GM19025 (cell line): ENCODE data around the gene E2F1.
A peak's percentile ranks its signal among the peaks of the same experiment; 100 is the strongest.

Source experiments
- ATAC-seq: cut with Tn5 transposase; IDR thresholded peaks from one replicate; pipeline ENCODE4 v1.9.1; 2021; ENCODE audit warnings: mild to moderate bottlenecking, low read depth, moderate library complexity; ENCODE audit not compliant: unreplicated experiment

E2F1 gene

DNA sequence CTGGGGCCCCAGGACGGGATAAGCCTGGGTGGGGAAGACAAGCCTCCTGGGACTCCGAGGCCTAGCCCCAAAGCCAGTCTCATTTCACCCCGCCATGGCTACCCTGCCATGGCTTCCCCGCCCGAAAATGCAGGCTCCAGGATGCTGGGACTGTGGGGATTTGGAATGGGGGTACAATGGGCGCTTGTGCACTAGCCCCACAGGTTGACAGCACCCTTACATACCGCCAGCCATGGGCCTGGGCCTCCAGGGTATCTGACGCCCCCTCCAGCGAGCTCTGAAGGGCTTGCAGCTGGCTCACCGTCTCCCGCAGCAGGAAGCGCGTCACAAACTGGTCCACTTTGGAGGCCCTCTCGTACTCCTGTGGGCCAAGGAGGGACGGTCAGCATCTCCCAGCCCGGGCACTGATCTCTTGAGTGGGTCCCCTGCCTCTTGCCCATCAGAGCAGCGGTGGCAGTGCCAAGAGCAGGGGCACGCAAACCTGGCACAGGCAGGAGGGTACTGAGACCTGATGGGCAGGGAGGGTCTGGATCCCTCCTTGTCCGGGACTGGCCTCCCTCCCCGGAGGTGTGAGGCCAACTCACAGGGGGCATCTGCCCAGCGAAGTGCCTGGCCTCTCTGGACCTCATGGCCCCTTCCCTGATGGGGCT lies 26.0 kb downstream of the E2F1 start:
- no peak for ATAC-seq

DNA sequence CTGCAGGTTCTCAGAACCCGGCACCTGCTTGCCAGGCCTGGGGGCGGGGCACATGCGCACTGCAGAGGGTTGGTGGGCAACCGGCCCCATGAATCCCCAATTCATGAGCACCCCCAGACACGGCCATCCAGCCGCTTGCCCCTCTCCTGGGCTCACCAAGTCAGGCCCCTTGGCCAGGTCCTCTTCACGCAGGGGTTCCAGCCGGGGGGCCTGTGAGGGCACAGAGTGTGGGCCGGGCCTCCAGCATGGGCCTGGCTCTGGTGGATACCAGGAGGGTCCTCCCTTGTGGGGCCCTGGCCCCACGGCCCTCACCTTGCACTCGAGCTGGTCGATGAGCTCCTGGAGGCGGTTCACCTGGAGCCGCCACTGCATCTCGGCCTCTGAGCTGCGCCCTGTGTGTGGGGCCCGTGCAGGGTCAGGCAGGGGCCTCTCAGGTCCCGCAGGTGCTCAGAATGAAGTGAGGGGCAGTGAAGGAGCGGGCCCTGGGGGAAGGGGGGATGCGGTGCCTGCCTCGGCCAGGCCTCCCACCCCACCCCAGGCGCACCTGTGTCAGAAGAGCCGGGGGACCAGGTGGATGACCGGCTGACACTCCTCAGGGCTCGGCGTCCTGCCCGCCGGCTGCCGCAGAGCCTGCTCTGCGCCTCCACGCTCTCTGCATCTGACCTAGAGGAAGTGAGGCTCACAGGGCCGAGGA lies 26.7 kb downstream of the E2F1 start:
- ATAC-seq = no peak

DNA sequence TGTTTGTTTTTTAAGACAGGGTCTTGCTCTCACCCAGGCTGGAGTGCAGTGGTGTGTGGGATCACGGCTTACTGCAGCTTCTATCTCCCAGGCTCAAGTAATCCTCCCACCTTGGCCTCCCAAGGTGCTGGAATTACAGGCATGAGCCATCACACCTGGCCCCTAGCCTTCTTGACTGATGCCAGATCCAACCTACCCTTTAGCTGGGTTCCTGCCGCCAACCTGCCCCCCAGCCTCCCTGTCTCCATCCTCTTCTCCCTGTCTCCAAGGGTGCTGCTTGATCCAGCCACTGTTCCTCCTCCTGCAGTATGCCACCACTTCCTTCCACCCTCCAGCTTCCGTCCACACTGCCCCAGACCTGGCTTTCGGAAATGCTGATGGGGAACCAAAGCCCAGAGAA lies 27.3 kb downstream of the E2F1 start:
- ATAC-seq = no peak

DNA sequence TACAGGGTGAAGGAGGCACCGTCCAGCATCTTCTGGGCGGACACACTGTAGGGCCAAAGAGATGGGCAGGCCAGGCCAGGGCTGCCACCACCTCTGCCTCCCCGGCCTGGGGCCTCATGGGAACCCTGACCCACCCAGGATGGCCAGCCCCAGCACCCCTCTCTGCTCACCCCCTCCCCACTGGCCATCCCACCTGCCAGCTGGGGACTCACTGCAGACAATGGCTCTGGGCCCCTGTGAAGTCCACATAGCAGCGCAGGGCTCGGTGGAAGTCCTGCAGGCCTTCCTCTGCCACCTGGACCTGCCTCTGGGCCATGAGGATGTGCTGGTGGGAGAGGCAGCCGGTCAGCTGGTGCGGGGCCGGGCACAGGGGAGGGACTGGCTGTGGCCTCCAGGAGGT lies 27.7 kb downstream of the E2F1 start:
- no peak for ATAC-seq

DNA sequence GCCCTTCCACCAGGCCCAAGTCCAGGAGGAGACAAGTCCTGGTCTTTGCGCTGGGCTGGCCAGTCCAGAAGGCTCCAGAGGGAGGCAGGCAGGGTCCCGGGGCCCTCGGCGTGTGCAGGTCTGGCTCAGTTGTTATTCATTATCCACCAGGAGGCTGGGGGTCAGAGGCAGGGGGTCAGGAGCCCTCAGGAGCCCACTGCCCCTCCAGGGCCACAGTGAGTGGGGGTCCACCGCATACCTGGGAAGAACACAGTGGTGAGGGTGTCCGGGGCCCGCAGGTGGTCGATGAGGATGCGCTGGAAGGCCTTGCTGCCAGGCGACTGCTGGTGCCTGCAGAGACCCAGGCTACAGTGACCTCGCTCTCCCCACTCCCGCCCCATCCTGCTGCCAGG lies 28.5 kb downstream of the E2F1 start:
- ATAC-seq = no peak

DNA sequence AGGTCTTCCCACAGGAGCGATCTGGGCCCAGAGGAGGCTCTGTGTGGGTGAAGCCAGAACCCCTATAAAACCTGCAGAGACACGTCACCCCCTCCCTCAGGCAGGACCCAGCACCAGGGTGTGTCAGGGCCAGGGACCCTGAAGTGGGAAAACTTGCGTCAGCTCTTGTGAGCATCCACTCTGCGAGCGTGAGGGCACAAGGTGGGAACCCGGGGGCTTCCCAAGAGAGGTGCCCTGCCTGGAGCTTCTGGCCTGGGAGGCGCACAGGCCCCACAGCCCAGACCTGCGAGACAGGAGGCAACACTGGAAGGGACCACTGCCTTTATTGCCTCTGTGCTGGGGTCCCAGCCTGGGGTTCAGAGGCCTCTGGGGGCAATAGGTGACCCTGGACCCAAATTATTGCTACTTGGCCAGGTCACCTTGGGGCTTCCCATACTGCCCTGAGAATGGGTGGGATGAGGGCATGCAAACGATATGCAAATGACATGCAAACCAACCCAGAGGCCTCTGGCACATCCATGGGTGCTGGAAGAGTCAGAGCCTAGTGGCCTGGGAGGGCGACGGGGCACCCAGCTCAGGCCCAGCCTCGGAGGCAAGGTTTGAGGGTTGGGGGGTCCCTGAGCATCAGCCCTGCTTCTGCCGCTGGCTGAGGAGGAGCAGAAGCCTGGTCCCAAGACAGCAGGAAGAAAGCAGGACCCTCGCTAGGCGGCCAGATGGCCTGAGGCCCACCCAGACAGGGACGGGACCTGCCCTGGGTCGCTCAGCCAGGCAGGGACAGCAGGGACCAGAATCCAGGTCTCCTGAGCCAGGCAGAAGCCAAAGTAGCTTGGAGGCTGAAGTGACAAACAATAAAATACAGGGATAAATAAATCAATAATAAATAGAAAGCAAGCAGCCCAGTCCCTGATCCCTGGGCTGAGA lies 29.1 kb downstream of the E2F1 start:
- no peak for ATAC-seq

DNA sequence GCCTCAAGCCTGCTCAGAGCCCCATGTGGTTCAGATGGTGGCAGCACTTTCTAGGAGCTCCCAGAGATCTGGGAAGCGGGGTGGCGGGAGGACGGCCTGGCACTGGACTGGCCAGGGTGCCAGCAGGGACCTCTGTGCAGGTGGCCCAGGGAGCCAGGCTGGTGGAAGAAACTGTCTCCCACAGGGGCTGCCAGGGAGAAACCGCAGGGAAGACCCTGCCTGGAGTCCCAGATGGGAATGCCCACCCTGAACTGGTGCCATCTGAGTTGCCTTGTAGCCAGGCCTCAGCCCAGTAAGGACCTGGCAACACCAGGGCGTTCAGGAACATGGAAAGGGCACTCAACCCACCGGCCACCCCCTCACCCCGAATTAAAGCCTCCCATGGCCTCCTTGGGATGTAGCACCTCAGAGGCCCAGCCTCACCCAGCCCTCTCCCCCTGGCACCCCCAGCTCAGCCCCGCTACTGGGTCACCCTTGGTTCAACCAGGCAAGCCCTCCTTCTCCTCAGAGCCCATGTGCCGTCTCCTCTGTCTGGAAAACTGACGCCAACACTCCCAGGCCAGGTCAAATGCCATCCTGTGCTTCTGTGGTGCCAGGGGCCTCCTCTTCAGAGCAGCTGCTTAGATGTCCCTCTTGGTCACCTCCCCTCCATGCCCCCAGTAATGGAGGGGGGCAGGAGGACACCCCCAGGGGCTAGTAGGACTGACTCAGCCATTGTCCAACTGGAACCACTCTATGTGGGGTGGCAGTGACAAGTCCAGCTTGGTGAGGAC lies 30.0 kb downstream of the E2F1 start:
- no peak for ATAC-seq

DNA sequence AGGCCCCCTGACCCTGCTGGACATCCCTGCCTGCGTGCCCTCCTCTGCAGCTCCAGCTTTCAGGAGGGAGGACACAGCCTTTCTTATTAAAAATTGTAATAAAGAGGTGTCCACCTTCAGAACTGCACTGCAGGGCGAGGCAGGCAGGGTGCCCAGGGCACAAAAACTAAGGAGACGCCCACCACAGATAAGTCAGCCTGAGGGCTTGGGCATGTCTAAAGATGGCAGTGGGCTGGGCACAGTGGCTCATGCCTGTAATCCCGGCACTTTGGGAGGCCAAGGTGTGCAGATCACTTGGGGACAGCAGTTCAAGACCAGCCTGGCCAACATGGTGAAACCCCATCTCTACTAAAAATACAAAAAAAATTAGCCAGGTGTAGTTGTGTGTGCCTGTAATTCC lies 31.0 kb downstream of the E2F1 start:
- ATAC-seq = no peak

DNA sequence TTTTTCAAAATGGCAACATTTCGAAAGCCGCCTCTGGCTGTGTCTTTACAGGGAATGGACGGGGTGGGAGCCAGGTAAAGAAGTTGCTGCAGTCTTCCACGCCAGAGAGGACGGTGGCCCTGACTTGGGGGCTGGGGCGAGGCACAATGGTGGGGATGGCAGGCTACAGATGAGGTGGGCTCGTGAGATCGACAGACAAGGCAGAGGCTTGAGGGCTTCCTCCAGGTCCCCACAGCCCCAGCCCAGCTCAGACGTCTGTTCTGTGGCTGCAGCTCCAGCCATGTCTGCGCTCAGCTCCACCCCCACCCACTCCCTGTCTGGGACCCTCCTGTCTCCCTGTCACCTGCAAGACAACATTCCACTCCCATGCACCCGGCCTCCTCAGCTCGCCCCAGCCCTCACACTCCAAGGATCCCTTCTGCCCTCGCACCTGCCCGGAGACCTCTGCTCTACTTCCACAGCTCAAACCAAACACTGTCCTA lies 31.5 kb downstream of the E2F1 start:
- ATAC-seq = no peak

DNA sequence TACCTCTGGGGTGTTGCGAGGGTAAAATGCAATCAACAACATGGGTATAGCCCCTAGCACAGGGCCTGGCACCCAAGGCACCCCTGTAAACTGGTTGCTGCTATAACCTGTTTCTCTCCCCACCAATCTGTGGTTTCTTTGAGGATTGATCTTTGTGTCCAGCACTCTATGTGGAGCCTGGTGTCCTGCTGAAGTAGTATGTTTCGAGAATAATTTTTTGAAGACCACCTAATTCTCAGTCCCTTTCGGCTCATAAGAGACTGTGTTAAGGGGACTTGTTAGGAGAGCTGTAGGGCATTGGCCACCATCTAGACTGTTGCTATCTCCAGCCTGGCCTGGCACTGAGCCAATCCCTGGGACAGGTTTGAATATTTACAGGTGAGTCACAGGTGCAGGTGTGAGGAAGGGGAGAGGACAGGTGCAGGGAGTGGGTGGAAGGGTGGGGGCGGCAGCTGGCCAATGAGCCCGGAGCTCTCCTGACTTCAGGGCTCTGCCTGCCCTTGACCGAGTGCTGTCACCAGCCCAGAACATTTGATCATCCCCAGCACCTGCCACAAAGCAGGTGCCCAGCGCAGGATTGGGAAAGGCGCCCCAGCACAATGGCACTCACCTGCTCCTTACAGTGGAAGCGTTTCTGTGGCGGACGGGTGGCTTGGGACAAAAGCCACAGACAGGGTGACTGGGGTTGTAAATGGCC lies 32.1 kb downstream of the E2F1 start:
- no peak for ATAC-seq

DNA sequence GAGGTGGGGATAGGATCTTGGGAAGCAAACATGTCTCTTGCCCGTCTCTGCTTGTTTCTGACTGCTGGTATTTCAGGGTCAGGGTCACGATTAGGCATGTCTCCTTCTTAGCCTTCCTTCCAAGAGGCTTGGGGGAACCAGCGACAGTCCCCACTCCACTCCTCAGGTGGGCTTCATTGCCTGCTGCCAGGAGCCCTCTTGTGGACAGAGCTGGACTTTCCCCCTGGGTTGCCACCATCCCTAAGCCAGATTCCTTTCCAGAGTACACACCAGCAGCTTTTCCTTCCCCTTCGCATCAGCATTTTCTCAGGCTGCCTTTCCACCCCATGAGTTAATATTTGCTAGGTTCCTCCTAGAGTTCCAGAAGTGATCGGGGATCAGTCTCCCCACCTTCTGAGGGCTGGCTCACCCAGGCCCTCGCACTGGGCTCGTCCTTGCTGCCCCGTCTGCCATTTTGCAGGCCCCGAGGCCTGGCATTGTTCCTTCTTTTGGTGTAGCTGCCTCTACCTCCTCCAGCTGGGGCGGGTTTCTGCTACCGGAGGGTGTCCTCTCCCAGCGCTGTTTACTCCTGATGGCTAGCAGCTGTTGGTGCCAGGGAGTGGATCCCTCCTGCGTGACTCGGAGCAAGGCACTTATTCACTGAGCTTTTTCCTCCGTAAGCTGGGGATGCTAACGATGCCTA lies 32.8 kb downstream of the E2F1 start:
- ATAC-seq = no peak

DNA sequence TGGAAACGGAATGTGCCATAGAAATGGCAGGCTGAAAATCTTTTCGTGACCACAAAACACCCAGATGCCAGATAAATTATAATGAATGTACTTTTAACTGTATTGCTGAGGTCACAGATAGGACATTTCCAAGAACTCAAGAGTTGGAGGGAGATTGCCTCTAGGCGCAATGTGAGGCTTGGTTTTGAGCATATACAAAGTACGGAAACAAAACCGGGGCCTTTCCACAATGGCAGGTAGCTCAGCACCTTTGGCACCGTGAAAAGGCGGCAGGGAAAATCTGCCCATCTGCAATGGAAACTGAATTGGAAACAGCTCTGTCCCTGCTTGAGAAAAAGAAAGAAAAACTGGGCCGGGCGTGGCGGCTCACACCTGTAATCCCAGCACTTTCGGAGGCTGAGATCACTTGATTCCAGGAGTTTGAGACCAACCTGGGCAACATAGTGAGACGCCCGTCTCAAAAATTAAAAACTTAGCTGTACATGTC lies 34.6 kb downstream of the E2F1 start:
- ATAC-seq = no peak

DNA sequence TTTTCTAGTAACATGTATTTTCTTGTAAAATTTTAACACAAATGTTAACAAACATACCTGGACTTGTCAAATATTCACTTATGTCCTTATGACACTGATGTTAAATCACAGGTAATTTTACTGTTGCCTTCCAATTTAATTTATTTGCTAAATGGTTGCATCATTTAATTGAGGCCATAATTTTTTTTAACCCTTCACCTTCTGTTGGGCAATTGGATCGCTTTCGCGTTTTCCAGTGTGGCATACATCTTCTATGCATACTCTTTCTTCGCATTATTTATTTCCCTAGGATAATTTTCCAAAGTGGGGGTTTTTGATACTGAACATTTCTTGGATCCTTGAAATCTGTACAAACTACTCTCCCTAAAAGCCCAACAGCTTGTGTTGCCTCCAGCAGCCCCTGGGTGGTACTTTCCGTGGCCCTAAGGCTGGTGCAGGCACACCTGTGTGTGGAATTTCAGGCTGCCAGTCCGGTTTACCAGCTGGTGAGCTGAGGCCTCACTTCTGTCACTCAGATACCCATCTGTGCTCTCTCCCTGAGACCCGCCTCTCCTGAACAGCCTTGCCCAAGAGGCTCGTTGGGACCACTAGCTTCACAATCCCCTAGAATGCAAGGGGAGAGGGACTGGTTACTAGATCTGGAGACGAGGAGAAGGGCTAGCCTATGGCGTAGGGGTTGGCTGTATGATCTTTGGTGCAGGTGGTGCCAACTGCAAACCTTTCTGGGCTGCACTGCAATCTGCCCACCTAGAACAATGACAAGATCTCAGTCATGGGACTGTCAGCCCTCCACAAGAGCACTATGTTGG lies 35.2 kb downstream of the E2F1 start:
- no peak for ATAC-seq

DNA sequence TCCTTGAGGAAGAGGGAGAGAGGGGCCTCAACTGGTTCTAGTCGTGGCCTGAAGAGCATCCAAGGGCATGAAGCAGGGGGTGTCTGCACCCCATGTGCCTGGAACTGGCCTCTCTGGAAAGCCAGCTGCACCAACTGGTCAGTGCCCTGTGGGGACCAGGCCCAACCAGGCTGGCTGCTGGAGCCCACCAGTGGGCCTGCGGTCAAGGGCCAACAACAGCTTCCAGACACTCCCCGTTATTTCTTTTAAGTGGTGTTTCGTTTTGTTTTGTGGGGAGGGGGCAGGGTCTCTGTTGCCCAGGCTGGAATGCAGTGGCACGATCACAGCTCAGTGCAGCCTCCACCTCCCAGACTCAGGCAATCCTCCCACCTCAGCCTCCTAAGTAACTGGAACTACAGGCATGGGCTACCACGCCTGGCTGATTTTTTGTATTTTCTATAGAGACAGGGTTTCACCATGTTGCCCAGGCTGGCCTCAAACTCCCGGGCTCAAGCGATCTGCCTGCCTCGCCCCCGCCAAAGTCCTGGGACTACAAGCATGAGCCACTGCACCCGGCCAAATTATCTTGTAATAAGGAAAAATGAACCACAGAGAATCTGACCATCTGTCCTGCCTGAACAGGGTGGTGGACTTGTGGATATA lies 36.0 kb downstream of the E2F1 start:
- no peak for ATAC-seq

DNA sequence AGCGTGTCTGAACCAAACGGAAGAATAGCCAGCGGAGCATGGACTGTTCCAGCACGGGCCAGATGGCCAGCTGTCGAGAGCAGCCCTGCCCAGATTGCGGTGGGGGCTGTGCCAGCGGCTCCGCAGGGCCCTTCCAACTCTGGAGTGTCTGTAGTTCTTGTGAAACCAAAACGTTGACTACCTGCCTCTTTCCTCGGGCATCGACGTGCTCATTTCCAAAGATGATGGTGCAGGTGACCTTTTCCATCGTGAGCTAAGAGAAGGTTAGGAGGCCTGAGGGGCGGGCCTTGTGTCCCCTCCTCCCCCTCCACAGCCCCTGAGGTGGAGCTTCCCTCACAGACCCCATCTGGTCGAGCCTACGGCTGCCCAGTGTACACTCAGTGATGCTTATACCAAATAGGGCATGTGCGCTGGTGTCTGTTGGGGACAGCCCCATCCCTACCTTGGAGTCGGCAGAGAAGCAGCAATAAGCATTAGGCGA lies 36.9 kb downstream of the E2F1 start:
- ATAC-seq = no peak

DNA sequence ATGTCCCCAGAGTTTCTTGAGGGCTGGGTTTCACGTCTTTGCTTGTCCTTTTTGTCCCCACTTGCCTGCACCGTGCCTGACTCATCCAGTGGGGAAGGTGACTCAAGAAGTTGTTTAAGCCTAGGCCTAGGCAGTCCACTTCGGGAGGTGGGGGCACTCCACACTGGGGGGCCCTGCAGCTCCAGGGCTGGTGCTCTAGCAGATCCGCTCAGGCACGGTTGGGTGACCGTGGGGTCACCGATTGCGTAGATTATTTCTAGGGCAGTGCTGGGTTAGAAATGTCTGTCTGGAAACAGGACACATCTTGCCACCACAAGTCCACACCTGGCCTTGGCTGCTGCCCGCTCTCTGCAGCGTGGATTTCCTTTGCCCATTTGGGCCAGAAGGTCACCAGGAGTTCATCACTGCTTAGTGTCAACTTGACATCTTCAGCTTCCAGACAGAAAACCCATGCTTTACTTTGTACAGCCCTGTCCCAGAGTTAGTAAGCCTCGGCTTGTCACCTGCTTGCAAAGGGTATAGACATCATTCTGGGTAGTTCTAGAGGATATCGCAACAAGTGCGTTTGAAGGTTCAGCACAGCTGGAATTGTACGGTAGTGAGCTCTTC lies 37.7 kb downstream of the E2F1 start:
- ATAC-seq = no peak

DNA sequence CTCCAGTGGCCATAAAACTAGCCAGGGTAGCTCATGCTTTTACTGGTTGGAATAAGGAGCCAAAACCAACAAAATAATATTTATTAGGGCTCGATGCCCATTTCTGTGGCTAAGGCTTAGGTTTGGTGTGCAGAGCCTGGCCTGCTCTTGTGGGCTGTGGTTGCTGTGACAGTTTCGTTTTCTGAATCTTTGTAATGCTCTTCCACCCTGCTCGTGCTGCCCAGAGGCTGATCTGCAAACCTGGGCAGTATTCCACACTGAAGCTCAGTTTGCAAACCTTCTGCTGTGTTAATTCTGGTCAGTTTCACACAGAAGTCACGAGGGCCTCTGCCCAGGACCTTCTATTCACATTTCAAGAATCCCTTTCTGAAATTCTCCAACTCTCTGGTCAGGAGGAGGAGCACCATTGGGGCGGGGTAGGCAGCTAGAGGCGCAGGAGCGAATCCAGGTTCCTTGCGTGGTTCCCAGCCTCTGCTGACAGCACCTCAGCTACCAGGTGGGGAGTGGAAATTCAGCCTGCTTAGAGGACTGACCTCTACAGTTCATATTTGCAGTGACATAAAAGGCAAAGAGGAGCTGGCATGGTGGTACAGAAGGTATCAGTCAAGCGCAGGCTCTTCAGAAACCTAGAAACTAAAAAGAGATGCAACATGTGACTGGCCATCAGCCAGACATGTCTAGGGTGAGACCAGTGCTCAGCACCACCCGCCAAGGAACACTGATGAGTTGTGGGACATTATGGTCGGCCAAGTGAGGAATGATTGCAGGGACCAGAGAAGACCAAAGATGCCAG lies 38.4 kb downstream of the E2F1 start:
- peak; percentile 66 for ATAC-seq
